Lung (tissue), 12 donors: Measurements from ENCODE around the gene MAP3K14. TPM values are rescaled to one million over a fixed set of nuclear protein-coding genes. Genes with fewer than 3 reads are reported as not detected.
A peak's percentile ranks its signal among the peaks of the same experiment; 100 is the strongest.

Experiments
- ATAC-seq: fragments of 200-7000 bp; cut with Tn5 transposase; one replicate; pipeline ENCODE4 v1.9.1; 2020; ENCODE audit warnings: moderate number of reproducible peaks; ENCODE audit not compliant: insufficient read depth, low FRiP score
- DNase-seq, 3 donors: peaks; one replicate each; pipeline ENCODE4 v3.0.0-alpha.2; 2013 to 2017
- H3K27ac ChIP-seq, 2 donors: one replicate each; pipeline ENCODE4 v1.5.1; 2013; ENCODE audit warnings: mild to moderate bottlenecking in 2 of 2, moderate library complexity in 2 of 2, control low read depth in 1 of 2, inconsistent platforms in 1 of 2, low read depth in 1 of 2, low read length in 1 of 2
- H3K27me3 ChIP-seq, 3 donors: one replicate each; pipeline ENCODE4 v1.5.1; 2013; ENCODE audit warnings: low read length in 2 of 3; ENCODE audit not compliant: control insufficient read depth in 3 of 3, insufficient read depth in 3 of 3
- H3K36me3 ChIP-seq, 4 donors: one replicate each; pipeline ENCODE4 v1.5.1; 2013; ENCODE audit warnings: low read length in 4 of 4, mild to moderate bottlenecking in 1 of 4, moderate library complexity in 1 of 4; ENCODE audit not compliant: control insufficient read depth in 4 of 4, insufficient read depth in 4 of 4
- H3K4me1 ChIP-seq, 5 donors: one replicate each; pipeline ENCODE4 v1.5.1; 2013; ENCODE audit warnings: low read length in 5 of 5, mild to moderate bottlenecking in 2 of 5, moderate library complexity in 1 of 5; ENCODE audit not compliant: control insufficient read depth in 5 of 5, insufficient read depth in 5 of 5
- H3K4me3 ChIP-seq: one replicate; pipeline ENCODE4 v1.5.1; 2013; ENCODE audit warnings: mild to moderate bottlenecking, control low read depth, moderate library complexity
- H3K9ac ChIP-seq, 2 donors: one replicate each; pipeline ENCODE4 v1.5.1; 2013; ENCODE audit warnings: low read length in 2 of 2, control low read depth in 1 of 2; ENCODE audit not compliant: insufficient read depth in 1 of 2
- H3K9me3 ChIP-seq, 4 donors: one replicate each; pipeline ENCODE4 v1.5.1; 2013; ENCODE audit warnings: low read length in 3 of 4, mild to moderate bottlenecking in 1 of 4, moderate library complexity in 1 of 4; ENCODE audit not compliant: control insufficient read depth in 4 of 4, insufficient read depth in 3 of 4
- CTCF ChIP-seq: IDR thresholded peaks from 2 replicates; pipeline ENCODE4 v1.5.1; 2012; ENCODE audit warnings: mild to moderate bottlenecking; ENCODE audit errors: control extremely low read depth, extremely low read depth
- WGBS, 2 donors: extraction: QIAGEN DNeasy Blood & Tissue Kit; methylation state at CpG; one replicate each; pipeline ENCODE4 v1.1.7; 2013; 5-methylcytosine and 5-hydroxymethylcytosine counted together
- polyA plus RNA-seq, 2 donors: library from polyadenylated mRNA; stranded (reverse); fragments of 200-250 nt; gene quantifications; one replicate each; pipeline ENCODE4 v1.2.1, GENCODE V29; 2013
- total RNA-seq, 2 donors: library from RNA; depleted of rRNA in 1 of 2; stranded (reverse); fragments of >200 nt in 1 of 2; gene quantifications; one replicate each; pipeline ENCODE4 v1.2.1, GENCODE V29; 2014 to 2021
- donor health status: control.
- donor health status: control.
- donor health status: Bipolar disorder and iron deficiency.
- donor health status: healthy.
- donor health status: DM: yes; HTN: yes; CAD: no.

MAP3K14 gene
- total and polyA plus RNA-seq, 4 donors: 5.9 to 13.5 (median 7.8) TPM

- Histone ChIP-seq H3K36me3 (peaks cover 0 to 17% (median 12%) of the 10 kb centered on the region in 4 donors), H3K9me3 (no peaks in the 10 kb centered on the region), H3K4me3 (no peak overlapping the region), H3K27me3 (no peaks in the 10 kb centered on the region), H3K9ac (peak overlapping the region in 1 of 2 donors; percentile 8), H3K4me1 (peaks cover 1 to 16% (median 6%) of the 10 kb centered on the region in 5 donors), H3K27ac (peak overlapping the region; percentile 75 to 77)
- DNase-seq: peak; percentile 92 to 94 (median 93)
- peak; percentile 95 for TF ChIP-seq CTCF
- ATAC-seq: peak; percentile 82
- WGBS, 2 donors: 18 to 45% methylated on average over 16 of the region's 16 CpGs
Observed at GRCh38 chr17:45277216-45277849, 39.5 kb downstream of the MAP3K14 start.

GRCh38 chr17:45276031-45276430, 40.8 kb downstream of the MAP3K14 start:
- Histone ChIP-seq H3K9ac (no peak overlapping the region), H3K4me1 (peaks cover 1 to 16% (median 6%) of the 10 kb centered on the region in 5 donors), H3K9me3 (no peaks in the 10 kb centered on the region), H3K27ac (no peak overlapping the region), H3K27me3 (no peaks in the 10 kb centered on the region), H3K4me3 (no peak overlapping the region), H3K36me3 (peaks cover 0 to 18% (median 13%) of the 10 kb centered on the region in 4 donors)
- DNase-seq: peak; percentile 46 to 61 (median 46)
- ATAC-seq: no peak
- 59 to 62% methylated on average over 6 of the region's 6 CpGs for WGBS, 2 donors
- TF ChIP-seq CTCF: no peak

GRCh38 chr17:45274033-45274432, 42.8 kb downstream of the MAP3K14 start:
- no peak for ATAC-seq
- no peaks in the 10 kb centered on the region for H3K9me3 ChIP-seq
- peaks cover 7 to 33% (median 25%) of the 10 kb centered on the region in 4 donors for H3K36me3 ChIP-seq
- H3K27me3 ChIP-seq: no peaks in the 10 kb centered on the region
- H3K4me3 ChIP-seq: no peak overlapping the region
- no peak for DNase-seq
- peaks cover 1 to 16% (median 6%) of the 10 kb centered on the region in 5 donors for H3K4me1 ChIP-seq
- H3K27ac ChIP-seq: no peak overlapping the region
- TF ChIP-seq CTCF: no peak
- WGBS, 2 donors: 94 to 95% methylated on average over 5 of the region's 5 CpGs
- H3K9ac ChIP-seq: no peak overlapping the region
